Activated naive CD8-positive, alpha-beta T cell treated with anti-CD3 and anti-CD28 coated beads, Interleukin-2, amount 50 U/mL, for 16 hours (primary cell): ENCODE measurements around the gene ZFYVE9.
"Not testable (repeated sequence)": the region's sequence is repeated elsewhere in the genome, so short reads cannot be mapped to it uniquely, and the experiment has no call there.

ENCODE experiments used
- DNase-seq: peaks from one replicate; pipeline ENCODE4 v3.0.0-alpha.2; 2020; ENCODE audit warnings: low read depth, low spot score

ZFYVE9 gene, protein sequence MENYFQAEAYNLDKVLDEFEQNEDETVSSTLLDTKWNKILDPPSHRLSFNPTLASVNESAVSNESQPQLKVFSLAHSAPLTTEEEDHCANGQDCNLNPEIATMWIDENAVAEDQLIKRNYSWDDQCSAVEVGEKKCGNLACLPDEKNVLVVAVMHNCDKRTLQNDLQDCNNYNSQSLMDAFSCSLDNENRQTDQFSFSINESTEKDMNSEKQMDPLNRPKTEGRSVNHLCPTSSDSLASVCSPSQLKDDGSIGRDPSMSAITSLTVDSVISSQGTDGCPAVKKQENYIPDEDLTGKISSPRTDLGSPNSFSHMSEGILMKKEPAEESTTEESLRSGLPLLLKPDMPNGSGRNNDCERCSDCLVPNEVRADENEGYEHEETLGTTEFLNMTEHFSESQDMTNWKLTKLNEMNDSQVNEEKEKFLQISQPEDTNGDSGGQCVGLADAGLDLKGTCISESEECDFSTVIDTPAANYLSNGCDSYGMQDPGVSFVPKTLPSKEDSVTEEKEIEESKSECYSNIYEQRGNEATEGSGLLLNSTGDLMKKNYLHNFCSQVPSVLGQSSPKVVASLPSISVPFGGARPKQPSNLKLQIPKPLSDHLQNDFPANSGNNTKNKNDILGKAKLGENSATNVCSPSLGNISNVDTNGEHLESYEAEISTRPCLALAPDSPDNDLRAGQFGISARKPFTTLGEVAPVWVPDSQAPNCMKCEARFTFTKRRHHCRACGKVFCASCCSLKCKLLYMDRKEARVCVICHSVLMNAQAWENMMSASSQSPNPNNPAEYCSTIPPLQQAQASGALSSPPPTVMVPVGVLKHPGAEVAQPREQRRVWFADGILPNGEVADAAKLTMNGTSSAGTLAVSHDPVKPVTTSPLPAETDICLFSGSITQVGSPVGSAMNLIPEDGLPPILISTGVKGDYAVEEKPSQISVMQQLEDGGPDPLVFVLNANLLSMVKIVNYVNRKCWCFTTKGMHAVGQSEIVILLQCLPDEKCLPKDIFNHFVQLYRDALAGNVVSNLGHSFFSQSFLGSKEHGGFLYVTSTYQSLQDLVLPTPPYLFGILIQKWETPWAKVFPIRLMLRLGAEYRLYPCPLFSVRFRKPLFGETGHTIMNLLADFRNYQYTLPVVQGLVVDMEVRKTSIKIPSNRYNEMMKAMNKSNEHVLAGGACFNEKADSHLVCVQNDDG (N-terminal part only)

DNA sequence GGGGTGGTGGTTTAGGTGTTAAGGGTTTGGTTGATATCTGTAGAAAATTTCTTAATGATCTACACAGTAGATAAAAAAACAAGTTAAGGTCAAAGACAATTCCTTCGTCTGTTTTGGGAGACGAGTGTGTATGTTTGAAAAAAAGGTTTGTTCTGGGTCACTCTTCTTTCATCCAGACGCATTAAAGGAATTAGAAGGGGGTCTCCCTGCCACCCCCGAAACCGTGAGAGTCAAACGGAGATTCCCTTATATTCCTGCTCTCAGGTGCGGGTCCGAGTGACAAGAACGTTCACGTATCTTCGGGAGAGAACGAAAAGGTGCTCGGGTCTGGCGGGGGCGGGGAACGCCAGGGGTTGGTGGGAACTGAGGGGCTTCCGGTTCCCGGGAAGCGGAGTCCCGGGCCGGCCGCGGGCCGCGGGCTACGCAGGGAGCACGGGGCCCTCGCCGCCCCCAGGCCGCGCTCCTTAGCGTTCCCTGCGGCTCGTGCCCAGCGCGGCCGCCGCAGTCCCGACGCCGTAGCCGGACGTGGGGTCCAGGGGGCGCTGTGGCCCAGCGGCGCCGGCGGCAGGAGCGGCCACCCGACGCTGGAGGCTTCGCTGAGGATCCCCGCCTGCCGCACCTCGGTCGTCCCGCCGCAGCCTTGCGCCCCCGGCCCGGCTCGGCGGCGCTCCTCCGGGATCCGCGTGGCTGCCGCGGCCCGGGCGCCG, at the start of gene ZFYVE9:
Gene ZFYVE9, plus strand, starts transcription at position 577 of the 707 bp plus-strand sequence. CDS start 91,118 bp downstream, outside the sequence.
- DNase-seq: peak; percentile 38

DNA sequence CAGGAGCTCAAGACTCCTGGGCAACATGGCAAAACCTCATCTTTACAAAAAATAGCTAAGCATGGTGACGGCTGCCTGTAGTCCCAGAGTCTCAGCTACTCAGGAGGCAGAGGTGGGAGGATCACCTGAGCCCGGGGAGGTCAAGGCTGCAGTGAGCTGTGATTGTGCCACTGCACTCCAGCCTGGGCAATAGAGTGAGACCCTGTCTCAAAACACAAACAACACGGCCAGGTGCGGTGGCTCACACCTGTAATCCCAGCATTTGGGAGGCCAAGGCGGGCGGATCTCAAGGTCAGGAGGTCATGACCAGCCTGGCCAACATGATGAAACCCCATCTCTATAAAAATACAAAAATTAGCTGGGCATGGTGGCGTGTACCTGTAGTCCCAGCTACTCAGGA, 47.6 kb upstream of the ZFYVE9 start:
- DNase-seq: not testable (repeated sequence)

DNA sequence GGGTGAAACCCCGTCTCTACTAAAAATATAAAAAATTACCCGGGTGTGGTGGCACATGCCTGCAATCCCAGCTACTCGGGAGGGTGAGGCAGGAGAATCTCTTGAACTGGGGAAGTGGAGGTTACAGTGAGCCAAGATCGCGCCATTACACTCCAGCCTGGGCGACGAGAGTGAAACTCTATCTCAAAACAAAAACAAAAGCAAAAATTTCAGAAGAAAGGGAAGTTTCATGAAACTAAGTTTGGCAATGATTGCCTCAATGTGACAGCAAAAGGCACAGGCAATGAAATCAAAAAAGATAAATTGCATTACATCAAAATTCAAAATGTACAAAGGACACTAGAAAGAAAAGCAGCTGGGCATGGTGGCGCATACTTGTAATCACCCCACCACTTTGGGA, 45.7 kb upstream of the ZFYVE9 start:
- no peak for DNase-seq

DNA sequence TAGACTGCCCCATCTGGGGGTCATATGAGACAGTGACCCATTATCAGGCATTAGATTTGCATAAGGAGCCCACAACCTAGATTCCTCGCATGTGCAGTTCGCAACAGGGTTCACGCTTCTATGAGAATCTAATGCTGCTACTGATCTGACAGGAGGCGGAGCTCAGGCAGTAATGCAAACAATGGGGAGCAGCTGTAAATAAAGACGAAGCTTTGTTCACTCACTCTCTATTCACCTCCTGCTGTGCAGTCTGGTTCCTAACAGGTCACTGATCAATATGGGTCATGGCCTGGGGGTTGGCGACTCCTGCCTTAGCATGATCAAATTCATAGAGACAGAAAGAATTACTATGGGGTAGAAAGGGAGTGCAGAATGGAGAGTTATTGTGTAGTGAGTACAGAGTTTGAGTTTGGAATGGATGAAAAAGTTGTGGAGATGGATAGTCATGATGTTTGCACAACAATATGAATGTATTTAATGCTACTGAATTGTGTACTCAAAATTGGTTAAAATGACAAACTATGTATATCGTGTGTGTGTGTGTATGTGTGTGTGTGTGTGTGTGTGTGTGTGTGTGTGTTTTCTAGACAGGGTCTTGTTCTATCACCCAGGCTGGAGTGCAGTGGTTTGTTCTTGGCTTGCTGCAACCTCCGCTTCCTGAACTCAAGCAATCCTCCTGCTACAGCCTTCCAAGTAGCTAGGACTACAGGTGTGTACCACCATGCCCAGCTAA, 43.6 kb upstream of the ZFYVE9 start:
- no peak for DNase-seq

DNA sequence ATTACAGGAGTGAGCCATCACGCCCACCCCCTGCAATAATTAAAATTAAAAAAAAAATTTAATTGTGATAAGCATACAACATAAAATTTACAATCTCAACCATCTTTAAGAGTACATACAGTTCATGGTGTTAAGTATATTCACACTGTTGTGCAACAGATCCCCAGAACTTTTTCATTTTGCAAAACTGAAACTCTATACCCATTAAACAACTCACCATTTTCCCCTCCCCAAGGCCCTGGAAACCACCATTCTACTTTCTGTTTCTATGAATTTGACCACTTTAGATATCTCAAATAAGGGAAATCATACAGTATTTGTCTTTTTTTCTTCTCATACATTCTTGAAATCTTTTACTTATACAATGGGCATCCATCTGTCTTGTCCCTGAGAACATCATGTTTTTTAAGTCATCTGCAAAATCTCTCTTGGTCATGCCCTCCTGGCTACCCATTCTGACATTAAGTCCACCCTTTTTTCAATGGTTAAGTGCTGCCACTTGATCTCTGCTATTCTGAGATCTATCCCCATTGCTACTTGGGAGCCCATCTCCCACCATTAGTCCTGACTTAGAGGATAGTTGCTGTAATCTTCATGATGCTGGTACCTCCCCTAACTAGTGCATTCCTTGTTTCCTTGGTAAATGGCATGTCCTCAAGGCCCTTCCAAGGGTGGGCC, 39.4 kb upstream of the ZFYVE9 start:
- no peak for DNase-seq

DNA sequence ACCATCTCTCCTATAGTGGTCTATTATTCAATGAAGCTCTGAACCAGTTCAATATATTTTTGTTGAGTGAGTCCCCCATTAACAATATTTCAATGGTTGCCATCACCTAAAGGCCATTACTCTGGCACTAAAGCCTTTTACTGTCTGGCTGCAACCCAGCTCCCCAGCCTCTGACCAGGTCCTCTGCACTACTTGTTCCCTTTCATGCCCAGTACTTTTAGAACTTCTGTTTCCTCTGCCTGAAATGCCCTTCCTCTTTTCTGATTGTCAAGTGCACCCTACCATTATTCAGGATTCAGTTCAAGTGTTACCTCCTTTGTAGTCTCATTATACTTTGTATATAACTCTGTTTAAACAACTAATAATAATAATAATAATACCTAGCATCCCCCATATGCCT, 30.4 kb upstream of the ZFYVE9 start:
- DNase-seq: no peak

DNA sequence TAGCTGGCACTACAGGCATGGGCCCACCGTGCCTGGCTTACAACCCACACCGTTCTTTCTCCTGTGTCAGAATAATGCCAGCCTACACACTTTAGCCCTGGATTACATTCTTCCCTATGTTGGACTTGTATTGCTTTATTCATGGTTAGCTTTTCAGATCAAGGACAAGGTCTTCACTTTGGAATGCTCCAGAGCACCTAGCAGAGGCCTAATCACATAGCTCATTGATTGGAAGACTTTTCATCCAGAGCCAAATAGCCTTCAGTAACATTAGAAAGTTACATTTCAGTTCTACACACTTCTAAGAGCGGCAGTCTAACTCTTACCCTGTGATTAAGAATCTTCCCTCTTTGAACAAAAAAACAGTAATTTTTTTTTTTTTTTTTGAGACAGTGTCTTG, 29.4 kb upstream of the ZFYVE9 start:
- no peak for DNase-seq

DNA sequence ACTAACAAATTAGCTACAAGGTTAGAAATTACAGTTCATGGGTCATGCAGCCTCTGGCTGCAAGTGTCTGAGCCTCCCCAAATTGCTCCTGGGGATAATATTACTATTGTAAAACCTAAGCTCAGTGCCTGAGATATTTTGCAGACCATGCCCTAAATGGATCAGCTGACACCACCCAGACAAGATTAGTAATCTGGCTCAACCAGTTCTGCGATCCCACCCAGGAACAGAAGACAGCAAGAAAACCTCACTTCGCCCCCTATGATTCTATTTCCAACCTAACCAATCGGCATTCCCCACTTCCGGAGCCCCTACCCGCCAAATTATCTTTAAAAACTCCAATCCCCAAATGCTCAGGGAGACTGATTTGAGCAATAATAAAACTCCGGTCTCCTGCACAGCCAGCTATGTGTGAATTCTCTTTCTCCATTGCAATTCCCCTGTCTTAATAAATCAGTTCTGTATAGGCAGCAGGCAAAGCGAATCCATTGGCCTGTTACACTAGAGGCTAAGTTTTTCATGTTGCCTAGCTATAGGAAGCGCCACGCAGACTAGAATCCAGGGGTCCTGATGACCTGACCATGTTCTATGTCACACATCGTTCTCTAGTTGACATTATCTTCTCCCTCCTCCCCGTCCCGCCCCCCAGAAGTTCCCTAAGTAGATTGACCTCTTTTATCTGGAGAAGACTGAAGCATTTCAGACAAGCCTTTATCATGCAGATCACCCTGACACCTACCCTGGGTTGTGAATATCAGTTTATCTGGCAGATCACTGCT, 22.4 kb upstream of the ZFYVE9 start:
- DNase-seq: no peak

DNA sequence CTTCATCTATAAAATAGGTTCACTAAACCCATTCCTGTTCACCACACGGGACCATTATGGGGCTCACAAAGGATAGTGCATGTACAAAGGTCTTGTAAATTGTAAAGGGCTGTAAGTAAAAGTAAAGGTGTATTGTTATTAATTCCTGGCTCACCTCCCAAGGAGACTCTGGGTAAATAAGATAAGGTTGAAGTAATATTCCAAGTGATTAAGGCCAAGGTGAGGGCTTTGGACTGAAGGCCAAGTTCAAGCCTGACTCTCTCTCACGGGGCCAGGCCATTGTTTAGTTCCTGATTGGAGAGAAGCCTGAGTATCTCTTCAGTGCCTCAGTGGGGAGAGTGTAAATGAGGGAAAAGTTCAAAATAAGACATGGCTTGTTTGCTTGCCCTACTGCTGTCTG, 19.5 kb upstream of the ZFYVE9 start:
- no peak for DNase-seq

DNA sequence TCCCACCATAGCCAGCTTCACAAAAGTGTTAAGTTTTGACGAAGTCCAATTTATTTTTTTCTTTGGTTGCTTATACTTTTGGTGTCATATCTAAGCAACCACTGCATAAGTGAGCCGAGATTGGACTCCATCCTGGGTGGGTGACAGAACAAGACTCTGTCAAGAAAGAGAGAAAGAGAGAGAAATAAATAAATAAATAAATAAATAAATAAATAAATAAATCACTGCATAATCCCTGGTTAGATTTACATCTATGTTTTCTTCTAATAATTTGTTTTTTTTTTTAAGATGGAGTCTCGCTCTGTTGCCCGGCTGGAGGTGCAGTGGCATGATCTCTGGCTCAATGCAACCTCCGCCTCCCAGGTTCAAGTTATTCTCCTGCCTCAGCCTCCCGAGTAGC, 18.3 kb upstream of the ZFYVE9 start:
- no peak for DNase-seq

DNA sequence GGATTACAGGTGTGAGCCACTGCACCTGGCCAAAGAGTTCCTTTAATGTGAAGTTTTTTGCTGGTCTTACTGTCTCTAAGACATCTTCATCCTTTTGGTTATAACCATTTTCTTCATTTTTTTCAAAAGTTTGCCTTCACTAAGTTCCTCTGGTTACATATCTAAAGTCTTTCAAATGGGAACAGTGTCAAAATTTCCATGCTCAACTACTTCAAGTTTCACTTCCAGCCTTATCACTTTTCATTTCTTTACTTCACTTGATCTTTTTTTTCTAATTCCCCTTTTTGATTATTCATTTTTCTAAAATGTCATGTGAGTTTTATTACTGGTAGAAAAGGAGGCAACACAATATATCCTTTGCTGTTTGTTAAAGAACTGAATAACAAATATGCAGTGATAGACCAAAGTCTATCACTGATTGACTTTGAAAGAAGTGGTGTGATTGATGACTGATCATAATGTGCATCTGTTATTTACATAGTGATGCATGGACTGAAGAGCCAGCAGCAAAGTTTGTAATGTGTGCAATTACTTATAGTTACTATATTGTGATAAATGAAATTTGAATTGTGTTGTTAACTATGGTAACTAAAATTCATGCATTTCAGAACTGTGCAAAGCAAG, 16.0 kb upstream of the ZFYVE9 start:
- no peak for DNase-seq

DNA sequence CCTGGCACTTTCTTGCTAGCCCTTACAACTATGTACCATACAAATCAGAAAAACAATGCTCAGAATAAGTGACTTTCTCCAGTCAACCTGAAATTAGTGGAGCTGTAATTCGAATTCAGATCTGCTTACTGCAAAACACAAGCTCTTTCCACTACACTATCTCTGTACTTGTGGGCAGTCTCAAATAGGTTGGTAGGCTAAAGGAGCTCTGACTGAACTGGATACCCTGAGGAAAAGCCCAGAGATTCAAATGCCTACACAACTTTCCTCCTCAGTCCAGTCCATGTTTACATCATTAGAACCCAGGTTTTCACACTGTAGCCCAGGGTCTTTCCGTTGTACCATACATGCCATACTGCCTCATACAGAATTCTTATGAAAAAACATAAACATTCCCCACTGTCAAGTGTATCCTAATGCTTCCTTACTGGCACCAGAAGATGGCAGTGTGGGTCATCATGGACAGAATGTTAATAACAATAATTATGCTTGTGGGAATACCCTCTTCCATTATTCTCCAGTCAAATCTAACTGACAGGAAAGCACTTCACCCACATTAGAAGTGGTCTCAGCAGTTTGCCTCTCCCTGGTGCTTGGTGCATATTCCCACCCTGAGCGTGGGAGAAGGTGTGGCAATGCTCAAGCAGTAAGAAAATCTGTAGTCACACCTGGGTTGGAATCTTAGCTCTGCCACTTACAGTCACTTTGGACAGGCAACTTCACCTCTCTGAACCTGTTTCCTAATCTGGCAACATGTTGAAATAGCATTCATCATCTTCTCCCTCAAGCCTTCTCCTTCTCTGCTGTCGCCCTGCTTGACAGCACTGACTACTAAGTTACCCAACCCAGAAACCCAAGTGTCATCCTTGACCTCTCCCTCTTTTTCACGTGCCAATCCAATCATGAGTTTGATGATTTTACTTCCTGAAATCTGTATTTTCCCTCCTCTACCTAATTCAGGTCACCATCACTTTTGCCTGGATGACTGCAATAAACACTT, 14.4 kb upstream of the ZFYVE9 start:
- no peak for DNase-seq

DNA sequence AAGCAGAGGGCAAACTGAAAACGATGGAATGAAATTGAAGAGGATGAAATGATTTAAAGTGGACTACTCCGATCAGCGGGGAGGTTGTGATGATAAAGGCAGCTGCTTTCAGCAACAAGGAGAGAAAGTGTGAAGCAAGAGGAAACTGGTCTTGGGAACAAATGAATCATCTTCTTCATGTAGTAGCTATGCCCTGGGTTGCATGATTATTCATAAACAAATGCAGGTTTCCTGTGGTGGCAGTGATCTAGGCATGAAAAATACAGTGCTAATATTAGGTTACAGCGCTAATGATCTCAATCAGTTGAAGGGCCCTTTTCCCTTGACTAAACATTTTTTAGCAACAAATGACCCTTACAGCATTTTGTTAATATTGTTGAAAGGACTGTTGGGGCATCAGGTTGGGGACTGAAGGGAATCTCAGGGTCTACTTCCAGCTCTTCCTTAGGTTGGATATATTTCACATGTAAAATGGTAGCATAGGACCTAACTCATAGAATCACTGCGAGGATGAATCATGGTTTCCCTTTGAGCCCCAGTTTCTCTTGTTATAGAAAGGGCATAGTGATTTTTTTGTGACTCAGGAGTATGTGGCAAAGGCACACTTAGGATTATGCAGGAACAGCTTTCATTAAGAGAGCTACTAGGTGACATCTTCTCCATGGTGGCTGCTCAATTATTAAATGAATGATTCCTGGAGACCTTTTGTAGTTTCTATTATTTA, 1.9 kb upstream of the ZFYVE9 start:
- DNase-seq: no peak

DNA sequence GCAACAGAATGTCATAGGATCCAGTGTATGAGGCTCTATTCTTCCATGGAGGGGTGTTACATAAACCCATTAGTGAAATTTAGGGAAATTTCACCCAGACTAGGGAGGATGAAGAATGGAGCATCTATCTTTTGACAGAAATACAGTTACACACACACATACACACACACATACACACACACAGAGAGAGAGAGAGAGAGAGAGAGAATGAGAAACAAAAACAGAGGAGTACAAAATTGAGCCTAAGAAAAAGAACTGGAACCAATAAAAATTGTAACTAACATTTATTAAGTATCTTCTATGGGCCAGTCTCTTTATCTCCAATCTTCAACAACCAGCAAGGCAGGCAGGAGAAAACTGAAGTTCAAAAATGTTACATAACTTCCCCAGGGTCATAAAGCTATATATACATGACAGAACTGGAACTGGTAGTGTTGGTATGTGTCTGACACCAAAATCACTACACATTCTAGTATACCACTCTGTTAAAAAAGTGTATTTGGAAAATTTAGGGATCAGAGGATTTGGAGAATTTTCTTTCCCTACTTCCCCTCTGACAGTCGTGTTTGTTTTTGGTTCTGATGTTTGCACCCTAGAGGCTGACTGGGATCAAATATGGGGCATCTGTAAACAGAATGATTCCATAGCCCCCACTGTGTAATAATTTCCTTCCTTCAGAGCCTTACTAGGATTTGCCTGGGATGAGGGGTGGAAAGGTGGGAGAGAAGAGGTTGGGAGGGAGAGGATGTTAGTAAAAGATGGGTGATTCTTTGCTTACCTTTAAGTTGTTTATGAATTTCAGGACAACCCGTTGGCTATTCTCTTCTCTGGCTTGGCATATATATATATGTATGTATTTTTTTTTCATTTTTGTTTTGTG, 1.0 kb upstream of the ZFYVE9 start:
- no peak for DNase-seq

DNA sequence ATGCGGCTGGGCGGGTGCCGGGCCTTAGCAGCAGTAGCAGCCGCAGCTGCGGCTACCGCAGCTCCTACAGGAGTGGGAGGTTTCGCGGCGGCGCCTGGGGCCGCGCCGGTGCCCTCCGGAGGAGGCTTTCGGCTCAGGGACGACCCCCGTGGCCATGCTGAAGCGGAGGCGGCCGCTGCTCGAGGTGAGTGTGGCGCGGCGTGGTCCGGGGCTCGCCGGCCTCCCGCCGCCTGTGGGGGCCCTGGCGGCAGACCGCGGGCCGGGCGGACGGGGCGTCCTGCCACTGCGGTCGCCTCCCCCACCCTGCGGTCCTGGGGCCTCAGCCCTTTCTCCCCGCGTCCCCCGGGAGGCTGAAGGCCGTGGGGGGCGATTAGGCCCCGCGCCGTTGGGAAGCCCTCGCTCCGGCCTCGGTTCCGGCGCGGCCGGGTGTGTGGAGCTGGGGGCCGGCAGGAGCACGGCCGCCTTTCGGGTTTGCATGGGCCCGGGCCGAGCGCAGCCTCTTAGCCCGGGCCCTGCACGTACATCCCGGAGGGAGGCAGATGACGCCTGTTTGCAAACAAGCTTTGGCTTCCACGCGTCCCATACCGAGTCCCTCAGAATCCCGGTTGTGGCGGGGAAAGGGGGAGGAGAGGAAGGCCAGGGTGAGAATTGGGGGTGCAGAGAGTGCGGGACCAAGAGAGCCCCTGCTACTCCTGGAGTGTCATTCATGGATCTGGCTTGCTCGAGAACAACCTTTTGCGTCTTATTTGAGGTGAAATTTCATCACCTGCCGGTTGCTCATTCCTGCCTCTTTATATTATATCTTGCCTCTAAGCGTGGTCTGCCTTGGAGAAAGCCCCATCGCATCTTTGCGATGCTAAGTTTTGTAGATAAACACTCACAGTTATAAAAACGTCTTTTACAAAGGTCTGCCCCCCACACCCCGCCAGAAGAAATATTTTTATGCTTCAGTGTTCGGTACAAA, 613 bp downstream of the ZFYVE9 start:
- peak; percentile 4 for DNase-seq
